Measurements from ENCODE around the gene AHSG.

The AHSG gene

DNA sequence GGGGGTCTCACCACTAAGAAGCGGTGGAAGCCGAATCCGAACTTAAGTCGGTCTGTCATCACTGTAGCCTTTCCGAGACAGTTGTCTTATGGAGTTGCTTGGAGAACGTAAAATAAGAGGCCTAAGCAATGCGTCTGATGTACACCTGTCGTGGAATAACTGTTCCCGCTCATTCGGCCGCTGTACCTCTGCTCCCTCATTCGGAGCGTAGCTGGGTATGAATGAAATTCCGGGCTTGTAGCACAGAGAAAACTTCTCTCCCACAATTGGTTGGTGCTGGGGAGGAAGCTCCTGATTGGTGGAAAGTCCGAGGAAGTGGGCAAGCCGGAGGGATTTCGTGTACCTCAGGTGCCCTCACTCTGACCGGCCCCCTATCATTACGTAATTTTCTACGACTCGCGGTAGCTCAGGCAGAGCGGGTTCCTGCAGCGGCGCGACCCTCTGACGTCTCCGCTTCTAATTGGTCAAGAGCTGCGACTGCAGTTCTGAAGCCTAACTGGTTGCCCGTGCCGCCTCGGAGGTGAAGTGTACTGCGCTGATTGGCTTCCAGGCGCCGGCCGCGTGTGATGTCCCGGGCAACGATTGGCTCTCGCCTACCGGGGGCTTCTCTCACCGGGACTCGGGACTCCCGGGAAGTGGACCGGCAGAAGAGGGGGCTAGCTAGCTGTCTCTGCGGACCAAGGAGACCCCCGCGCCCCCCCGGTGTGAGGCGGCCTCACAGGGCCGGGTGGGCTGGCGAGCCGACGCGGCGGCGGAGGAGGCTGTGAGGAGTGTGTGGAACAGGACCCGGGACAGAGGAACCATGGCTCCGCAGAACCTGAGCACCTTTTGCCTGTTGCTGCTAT, 42.5 kb upstream of the AHSG start, which contains the start of gene DNAJB11 (continued):
- TF ChIP-seq, protein P1, sequence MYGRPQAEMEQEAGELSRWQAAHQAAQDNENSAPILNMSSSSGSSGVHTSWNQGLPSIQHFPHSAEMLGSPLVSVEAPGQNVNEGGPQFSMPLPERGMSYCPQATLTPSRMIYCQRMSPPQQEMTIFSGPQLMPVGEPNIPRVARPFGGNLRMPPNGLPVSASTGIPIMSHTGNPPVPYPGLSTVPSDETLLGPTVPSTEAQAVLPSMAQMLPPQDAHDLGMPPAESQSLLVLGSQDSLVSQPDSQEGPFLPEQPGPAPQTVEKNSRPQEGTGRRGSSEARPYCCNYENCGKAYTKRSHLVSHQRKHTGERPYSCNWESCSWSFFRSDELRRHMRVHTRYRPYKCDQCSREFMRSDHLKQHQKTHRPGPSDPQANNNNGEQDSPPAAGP (tag by site-specific recombination; IDR thresholded peaks at IDR 0.05) = no peak
- TF ChIP-seq, protein P2, sequence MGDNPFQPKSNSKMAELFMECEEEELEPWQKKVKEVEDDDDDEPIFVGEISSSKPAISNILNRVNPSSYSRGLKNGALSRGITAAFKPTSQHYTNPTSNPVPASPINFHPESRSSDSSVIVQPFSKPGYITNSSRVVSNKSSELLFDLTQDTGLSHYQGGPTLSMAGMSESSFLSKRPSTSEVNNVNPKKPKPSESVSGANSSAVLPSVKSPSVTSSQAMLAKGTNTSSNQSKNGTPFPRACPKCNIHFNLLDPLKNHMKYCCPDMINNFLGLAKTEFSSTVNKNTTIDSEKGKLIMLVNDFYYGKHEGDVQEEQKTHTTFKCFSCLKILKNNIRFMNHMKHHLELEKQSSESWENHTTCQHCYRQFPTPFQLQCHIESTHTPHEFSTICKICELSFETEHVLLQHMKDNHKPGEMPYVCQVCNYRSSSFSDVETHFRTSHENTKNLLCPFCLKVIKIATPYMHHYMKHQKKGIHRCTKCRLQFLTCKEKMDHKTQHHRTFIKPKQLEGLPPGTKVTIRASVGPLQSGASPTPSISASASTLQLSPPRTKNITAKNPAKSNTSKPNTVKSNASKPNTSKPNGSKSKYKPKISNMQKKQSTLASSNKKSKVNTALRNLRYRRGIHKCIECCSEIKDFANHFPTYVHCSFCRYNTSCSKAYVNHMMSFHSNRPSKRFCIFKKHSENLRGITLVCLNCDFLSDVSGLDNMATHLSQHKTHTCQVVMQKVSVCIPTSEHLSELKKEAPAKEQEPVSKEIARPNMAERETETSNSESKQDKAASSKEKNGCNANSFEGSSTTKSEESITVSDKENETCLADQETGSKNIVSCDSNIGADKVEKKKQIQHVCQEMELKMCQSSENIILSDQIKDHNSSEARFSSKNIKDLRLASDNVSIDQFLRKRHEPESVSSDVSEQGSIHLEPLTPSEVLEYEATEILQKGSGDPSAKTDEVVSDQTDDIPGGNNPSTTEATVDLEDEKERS (tag by site-specific recombination; IDR thresholded peaks at IDR 0.05) = no peak
- TF ChIP-seq ZNF473 (tag by site-specific recombination; IDR thresholded peaks at IDR 0.05) (no peak), ZNF292 (tag by site-specific recombination; IDR thresholded peaks at IDR 0.05; ENCODE audit: borderline replicate concordance, low read depth) (no peak), ZNF266 (tag by site-specific recombination; IDR thresholded peaks at IDR 0.05; ENCODE audit: low read depth) (no peak), ZNF623 (tag by site-specific recombination; IDR thresholded peaks at IDR 0.05) (no peak), ZNF792 (tag by site-specific recombination; IDR thresholded peaks at IDR 0.05) (no peak), ZNF658 (tag by site-specific recombination; IDR thresholded peaks at IDR 0.05) (no peak), ZFP69B (tag by site-specific recombination; IDR thresholded peaks at IDR 0.05) (no peak), GLI2 (tag by site-specific recombination; IDR thresholded peaks at IDR 0.05; ENCODE audit: borderline replicate concordance, low read depth) (no peak), ZNF76 (tag by site-specific recombination; IDR thresholded peaks at IDR 0.05; ENCODE audit: borderline replicate concordance, low read depth) (0 out of 2 replicates have a peak, but pooled peaks have one; percentile 21), ZNF837 (tag by site-specific recombination; IDR thresholded peaks at IDR 0.05) (no peak), ZSCAN23 (tag by site-specific recombination; IDR thresholded peaks at IDR 0.05) (no peak), ZNF555 (tag by site-specific recombination; conservative IDR thresholded peaks at IDR 0.05) (no peak), SCRT2 (tag by site-specific recombination; IDR thresholded peaks at IDR 0.05) (peak; percentile 97), ZNF670 (tag by site-specific recombination; IDR thresholded peaks at IDR 0.05; ENCODE audit: low read depth) (no peak), ZNF112 (tag by site-specific recombination; IDR thresholded peaks at IDR 0.05) (no peak), ZNF549 (tag by site-specific recombination; IDR thresholded peaks at IDR 0.05) (no peak)
- TF ChIP-seq, protein P3, sequence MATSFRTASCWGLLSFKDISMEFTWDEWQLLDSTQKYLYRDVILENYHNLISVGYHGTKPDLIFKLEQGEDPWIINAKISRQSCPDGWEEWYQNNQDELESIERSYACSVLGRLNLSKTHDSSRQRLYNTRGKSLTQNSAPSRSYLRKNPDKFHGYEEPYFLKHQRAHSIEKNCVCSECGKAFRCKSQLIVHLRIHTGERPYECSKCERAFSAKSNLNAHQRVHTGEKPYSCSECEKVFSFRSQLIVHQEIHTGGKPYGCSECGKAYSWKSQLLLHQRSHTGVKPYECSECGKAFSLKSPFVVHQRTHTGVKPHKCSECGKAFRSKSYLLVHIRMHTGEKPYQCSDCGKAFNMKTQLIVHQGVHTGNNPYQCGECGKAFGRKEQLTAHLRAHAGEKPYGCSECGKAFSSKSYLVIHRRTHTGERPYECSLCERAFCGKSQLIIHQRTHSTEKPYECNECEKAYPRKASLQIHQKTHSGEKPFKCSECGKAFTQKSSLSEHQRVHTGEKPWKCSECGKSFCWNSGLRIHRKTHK (tag by site-specific recombination; IDR thresholded peaks at IDR 0.05) = no peak
- TF ChIP-seq, protein P4, sequence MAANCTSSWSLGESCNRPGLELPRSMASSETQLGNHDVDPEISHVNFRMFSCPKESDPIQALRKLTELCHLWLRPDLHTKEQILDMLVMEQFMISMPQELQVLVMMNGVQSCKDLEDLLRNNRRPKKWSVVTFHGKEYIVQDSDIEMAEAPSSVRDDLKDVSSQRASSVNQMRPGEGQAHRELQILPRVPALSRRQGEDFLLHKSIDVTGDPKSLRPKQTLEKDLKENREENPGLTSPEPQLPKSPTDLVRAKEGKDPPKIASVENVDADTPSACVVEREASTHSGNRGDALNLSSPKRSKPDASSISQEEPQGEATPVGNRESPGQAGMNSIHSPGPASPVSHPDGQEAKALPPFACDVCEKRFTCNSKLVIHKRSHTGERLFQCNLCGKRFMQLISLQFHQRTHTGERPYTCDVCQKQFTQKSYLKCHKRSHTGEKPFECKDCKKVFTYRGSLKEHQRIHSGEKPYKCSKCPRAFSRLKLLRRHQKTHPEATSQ (tag by site-specific recombination; IDR thresholded peaks at IDR 0.05) = no peak
- TF ChIP-seq, protein P5, sequence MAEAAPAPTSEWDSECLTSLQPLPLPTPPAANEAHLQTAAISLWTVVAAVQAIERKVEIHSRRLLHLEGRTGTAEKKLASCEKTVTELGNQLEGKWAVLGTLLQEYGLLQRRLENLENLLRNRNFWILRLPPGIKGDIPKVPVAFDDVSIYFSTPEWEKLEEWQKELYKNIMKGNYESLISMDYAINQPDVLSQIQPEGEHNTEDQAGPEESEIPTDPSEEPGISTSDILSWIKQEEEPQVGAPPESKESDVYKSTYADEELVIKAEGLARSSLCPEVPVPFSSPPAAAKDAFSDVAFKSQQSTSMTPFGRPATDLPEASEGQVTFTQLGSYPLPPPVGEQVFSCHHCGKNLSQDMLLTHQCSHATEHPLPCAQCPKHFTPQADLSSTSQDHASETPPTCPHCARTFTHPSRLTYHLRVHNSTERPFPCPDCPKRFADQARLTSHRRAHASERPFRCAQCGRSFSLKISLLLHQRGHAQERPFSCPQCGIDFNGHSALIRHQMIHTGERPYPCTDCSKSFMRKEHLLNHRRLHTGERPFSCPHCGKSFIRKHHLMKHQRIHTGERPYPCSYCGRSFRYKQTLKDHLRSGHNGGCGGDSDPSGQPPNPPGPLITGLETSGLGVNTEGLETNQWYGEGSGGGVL (tag by site-specific recombination; IDR thresholded peaks at IDR 0.05) = no peak
- TF ChIP-seq, protein P6, sequence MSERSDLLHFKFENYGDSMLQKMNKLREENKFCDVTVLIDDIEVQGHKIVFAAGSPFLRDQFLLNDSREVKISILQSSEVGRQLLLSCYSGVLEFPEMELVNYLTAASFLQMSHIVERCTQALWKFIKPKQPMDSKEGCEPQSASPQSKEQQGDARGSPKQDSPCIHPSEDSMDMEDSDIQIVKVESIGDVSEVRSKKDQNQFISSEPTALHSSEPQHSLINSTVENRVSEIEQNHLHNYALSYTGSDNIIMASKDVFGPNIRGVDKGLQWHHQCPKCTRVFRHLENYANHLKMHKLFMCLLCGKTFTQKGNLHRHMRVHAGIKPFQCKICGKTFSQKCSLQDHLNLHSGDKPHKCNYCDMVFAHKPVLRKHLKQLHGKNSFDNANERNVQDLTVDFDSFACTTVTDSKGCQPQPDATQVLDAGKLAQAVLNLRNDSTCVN (tag by site-specific recombination; optimal IDR thresholded peaks at IDR 0.05) = peak; percentile 24
- TF ChIP-seq, protein P7, sequence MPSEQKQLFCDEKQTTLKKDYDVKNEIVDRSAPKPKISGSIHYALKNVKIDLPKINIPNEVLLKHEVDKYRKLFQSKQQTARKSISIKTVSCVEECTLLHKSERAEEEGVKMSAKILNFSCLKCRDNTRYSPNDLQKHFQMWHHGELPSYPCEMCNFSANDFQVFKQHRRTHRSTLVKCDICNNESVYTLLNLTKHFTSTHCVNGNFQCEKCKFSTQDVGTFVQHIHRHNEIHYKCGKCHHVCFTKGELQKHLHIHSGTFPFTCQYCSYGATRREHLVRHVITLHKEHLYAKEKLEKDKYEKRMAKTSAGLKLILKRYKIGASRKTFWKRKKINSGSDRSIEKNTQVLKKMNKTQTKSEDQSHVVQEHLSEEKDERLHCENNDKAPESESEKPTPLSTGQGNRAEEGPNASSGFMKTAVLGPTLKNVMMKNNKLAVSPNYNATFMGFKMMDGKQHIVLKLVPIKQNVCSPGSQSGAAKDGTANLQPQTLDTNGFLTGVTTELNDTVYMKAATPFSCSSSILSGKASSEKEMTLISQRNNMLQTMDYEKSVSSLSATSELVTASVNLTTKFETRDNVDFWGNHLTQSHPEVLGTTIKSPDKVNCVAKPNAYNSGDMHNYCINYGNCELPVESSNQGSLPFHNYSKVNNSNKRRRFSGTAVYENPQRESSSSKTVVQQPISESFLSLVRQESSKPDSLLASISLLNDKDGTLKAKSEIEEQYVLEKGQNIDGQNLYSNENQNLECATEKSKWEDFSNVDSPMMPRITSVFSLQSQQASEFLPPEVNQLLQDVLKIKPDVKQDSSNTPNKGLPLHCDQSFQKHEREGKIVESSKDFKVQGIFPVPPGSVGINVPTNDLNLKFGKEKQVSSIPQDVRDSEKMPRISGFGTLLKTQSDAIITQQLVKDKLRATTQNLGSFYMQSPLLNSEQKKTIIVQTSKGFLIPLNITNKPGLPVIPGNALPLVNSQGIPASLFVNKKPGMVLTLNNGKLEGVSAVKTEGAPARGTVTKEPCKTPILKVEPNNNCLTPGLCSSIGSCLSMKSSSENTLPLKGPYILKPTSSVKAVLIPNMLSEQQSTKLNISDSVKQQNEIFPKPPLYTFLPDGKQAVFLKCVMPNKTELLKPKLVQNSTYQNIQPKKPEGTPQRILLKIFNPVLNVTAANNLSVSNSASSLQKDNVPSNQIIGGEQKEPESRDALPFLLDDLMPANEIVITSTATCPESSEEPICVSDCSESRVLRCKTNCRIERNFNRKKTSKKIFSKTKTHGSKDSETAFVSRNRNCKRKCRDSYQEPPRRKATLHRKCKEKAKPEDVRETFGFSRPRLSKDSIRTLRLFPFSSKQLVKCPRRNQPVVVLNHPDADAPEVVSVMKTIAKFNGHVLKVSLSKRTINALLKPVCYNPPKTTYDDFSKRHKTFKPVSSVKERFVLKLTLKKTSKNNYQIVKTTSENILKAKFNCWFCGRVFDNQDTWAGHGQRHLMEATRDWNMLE (tag by site-specific recombination; conservative IDR thresholded peaks at IDR 0.05; ENCODE audit: low read depth) = no peak
